Measurements from ENCODE around the gene CGREF1. TPM values are rescaled to one million over a fixed set of nuclear protein-coding genes. Genes with fewer than 3 reads are reported as not detected.

The CGREF1 gene
- total and polyA plus RNA-seq, 4 donors: 0.98 to 16.1 (median 11.7) TPM

GRCh38 chr2:27160191-27160590 lies 41.3 kb upstream of the CGREF1 start:
- Histone ChIP-seq H3K36me3 (ENCODE audit: control insufficient read depth in 4 of 4, insufficient read depth in 3 of 4, low read depth in 1 of 4, low read length in 3 of 4) (no peaks in the 10 kb centered on the region), H3K27me3 (ENCODE audit: control insufficient read depth in 4 of 4, insufficient read depth in 4 of 4, low read length in 3 of 4) (no peaks in the 10 kb centered on the region), H3K4me1 (ENCODE audit: control insufficient read depth in 4 of 4, insufficient read depth in 4 of 4, low read length in 3 of 4) (peaks cover 0 to 2% (median under 1%) of the 10 kb centered on the region in 4 donors), H3K9ac (ENCODE audit: low read depth in 1 of 2, low read length in 2 of 2) (no peak overlapping the region), H3K4me3 (ENCODE audit: low read depth in 1 of 3, low read length in 3 of 3) (no peak overlapping the region), H3K9me3 (ENCODE audit: control insufficient read depth in 4 of 4, low read length in 3 of 4) (no peaks in the 10 kb centered on the region), H3K27ac (ENCODE audit: low read depth in 1 of 2, low read length in 2 of 2) (no peak overlapping the region)
- WGBS: 89% methylated on average over 9 of the region's 9 CpGs
- DNase-seq (ENCODE audit: low spot score): no peak
- TF ChIP-seq RAD21 (IDR thresholded peaks at IDR 0.05) (no peak), REST (IDR thresholded peaks at IDR 0.05) (no peak), ZBTB33 (IDR thresholded peaks at IDR 0.05) (no peak), NR2F2 (IDR thresholded peaks at IDR 0.05) (no peak), FOXA1 (IDR thresholded peaks at IDR 0.05) (no peak), TAF1 (conservative IDR thresholded peaks at IDR 0.05) (no peak), EGR1 (IDR thresholded peaks at IDR 0.05; ENCODE audit: low read depth in 2 of 2) (no peak), MAX (IDR thresholded peaks at IDR 0.05) (no peak)

- DNase-seq (ENCODE audit: low spot score): no peak
- H3K27ac ChIP-seq (ENCODE audit: low read depth in 1 of 2, low read length in 2 of 2): no peak overlapping the region
- peaks cover 0 to 2% (median under 1%) of the 10 kb centered on the region in 4 donors for H3K4me1 ChIP-seq (ENCODE audit: control insufficient read depth in 4 of 4, insufficient read depth in 4 of 4, low read length in 3 of 4)
- no peaks in the 10 kb centered on the region for H3K27me3 ChIP-seq (ENCODE audit: control insufficient read depth in 4 of 4, insufficient read depth in 4 of 4, low read length in 3 of 4)
- H3K4me3 ChIP-seq (ENCODE audit: low read depth in 1 of 3, low read length in 3 of 3): no peak overlapping the region
- no peak overlapping the region for H3K9ac ChIP-seq (ENCODE audit: low read depth in 1 of 2, low read length in 2 of 2)
- H3K36me3 ChIP-seq (ENCODE audit: control insufficient read depth in 4 of 4, insufficient read depth in 3 of 4, low read depth in 1 of 4, low read length in 3 of 4): no peaks in the 10 kb centered on the region
- no peak for TF ChIP-seq GABPA (IDR thresholded peaks at IDR 0.05 in 1 of 2, conservative IDR thresholded peaks at IDR 0.05 in 1 of 2)
- no peak for TF ChIP-seq JUND (IDR thresholded peaks at IDR 0.05)
- no peak for TF ChIP-seq EGR1 (IDR thresholded peaks at IDR 0.05; ENCODE audit: low read depth in 2 of 2)
- no peak for TF ChIP-seq FOXA1 (IDR thresholded peaks at IDR 0.05)
- TF ChIP-seq RAD21 (IDR thresholded peaks at IDR 0.05): no peak
- TF ChIP-seq CTCF (IDR thresholded peaks at IDR 0.05; ENCODE audit: low read depth, low read length, missing input control): no peak
- no peak for TF ChIP-seq NR2F2 (IDR thresholded peaks at IDR 0.05)
- TF ChIP-seq YY1 (IDR thresholded peaks at IDR 0.05): no peak
- WGBS: 92% methylated on average over 6 of the region's 6 CpGs
- no peaks in the 10 kb centered on the region for H3K9me3 ChIP-seq (ENCODE audit: control insufficient read depth in 4 of 4, low read length in 3 of 4)
These were observed 40.3 kb upstream of the CGREF1 start for GRCh38 chr2:27159271-27159670.
